ENCODE results near the gene VPS13C. TPM values are rescaled to one million over a fixed set of nuclear protein-coding genes. Genes with fewer than 3 reads are reported as not detected.

The VPS13C gene
- total RNA-seq, 1 experiment from 2014 or later, result 20.9 TPM

DNA sequence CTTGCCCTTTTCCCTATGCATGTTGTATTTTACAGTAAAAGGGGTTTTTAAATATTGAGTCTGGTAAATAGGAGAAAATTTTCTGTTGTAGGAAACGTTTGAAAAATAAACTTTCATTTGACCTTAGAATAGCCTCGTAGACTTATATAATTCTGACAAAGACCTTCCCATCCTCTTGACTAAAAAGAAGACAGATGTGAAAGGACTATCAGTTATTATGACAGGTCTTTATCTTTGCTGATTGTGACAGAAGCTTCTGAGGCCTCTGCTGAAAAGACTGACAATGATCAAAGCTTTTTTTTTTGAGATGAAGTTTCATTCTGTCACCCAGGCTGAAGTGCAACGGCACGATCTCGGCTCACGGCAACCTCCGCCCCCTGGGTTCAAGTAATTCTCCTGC, 30.7 kb upstream of the VPS13C start:
- no peak overlapping the region for H3K4me3 Mint-ChIP-seq
- H3K27ac Mint-ChIP-seq, result no peak overlapping the region
- H3K9me3 Mint-ChIP-seq, result no peaks in the 10 kb centered on the region
- ATAC-seq (no peak), DNase-seq (ENCODE audit: low spot score) (no peak)
- no peaks in the 10 kb centered on the region for H3K36me3 Mint-ChIP-seq
- no peak for TF ChIP-seq JUN (CRISPR knock-in tag; IDR thresholded peaks at IDR 0.05)
- no peak for TF ChIP-seq NFYB (CRISPR knock-in tag; conservative IDR thresholded peaks at IDR 0.05; ENCODE audit: low read depth)
- no peak for TF ChIP-seq ZNF425 (CRISPR knock-in tag; conservative IDR thresholded peaks at IDR 0.05)
- TF ChIP-seq FOXP1 (CRISPR knock-in tag; IDR thresholded peaks at IDR 0.05; ENCODE audit: borderline replicate concordance), result no peak
- TF ChIP-seq ZNF671 (CRISPR knock-in tag; IDR thresholded peaks at IDR 0.05), result no peak
- TF ChIP-seq NR1H2 (CRISPR knock-in tag; IDR thresholded peaks at IDR 0.05), result no peak
- ChIA-PET POLR2A (no interaction called here), CTCF (no interaction called here)
- no peaks in the 10 kb centered on the region for H3K27me3 Mint-ChIP-seq (ENCODE audit: low read depth)
- no peaks in the 10 kb centered on the region for H3K4me1 Mint-ChIP-seq

- Mint-ChIP-seq H3K36me3 (peaks cover 11% of the 10 kb centered on the region), H3K27ac (no peak overlapping the region), H3K4me3 (no peak overlapping the region), H3K4me1 (no peaks in the 10 kb centered on the region), H3K27me3 (ENCODE audit: low read depth) (no peaks in the 10 kb centered on the region), H3K9me3 (peaks cover 13% of the 10 kb centered on the region)
- no peak for ATAC-seq
- ChIA-PET POLR2A (no interaction called here), CTCF (no interaction called here)
- TF ChIP-seq NR1H2 (CRISPR knock-in tag; IDR thresholded peaks at IDR 0.05) (no peak), EMX1 (CRISPR knock-in tag; IDR thresholded peaks at IDR 0.05) (no peak), NFE2L1 (CRISPR knock-in tag; IDR thresholded peaks at IDR 0.05) (no peak), ZNF423 (CRISPR knock-in tag; IDR thresholded peaks at IDR 0.05) (no peak), MYBL2 (CRISPR knock-in tag; IDR thresholded peaks at IDR 0.05) (no peak), TCF7 (CRISPR knock-in tag; IDR thresholded peaks at IDR 0.05; ENCODE audit: low read depth) (no peak)
- no peak for DNase-seq (ENCODE audit: low spot score)
Measured at GRCh38 chr15:62089616-62090015, 29.4 kb upstream of the VPS13C start.

DNA sequence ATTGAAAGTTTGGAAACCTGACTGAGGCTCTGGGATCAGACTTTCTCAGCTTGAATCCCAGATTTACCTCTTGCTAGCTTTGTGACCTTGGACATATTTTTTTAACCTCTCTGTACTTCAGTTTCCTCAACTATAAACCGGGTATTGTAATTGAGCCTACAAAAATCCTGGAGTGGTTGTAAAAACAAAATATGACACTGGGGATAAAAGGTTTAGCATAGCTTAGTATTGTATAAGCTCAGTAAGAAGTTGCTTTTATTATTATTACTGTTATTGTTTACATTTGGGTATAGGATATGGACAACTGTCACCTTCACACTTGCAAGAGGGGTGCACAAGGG, 28.1 kb upstream of the VPS13C start:
- no peak for ATAC-seq
- Mint-ChIP-seq H3K36me3 (peaks cover 22% of the 10 kb centered on the region), H3K27me3 (ENCODE audit: low read depth) (0 out of 2 replicates have a peak, but pooled peaks cover 5% of the 10 kb centered on the region), H3K9me3 (peaks cover 26% of the 10 kb centered on the region), H3K4me1 (no peaks in the 10 kb centered on the region), H3K4me3 (no peak overlapping the region), H3K27ac (no peak overlapping the region)
- TF ChIP-seq CBFB (CRISPR knock-in tag; IDR thresholded peaks at IDR 0.05; ENCODE audit: low read depth), result no peak
- TF ChIP-seq, protein P1, sequence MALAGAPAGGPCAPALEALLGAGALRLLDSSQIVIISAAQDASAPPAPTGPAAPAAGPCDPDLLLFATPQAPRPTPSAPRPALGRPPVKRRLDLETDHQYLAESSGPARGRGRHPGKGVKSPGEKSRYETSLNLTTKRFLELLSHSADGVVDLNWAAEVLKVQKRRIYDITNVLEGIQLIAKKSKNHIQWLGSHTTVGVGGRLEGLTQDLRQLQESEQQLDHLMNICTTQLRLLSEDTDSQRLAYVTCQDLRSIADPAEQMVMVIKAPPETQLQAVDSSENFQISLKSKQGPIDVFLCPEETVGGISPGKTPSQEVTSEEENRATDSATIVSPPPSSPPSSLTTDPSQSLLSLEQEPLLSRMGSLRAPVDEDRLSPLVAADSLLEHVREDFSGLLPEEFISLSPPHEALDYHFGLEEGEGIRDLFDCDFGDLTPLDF (CRISPR knock-in tag; IDR thresholded peaks at IDR 0.05), result no peak
- TF ChIP-seq, protein P2, sequence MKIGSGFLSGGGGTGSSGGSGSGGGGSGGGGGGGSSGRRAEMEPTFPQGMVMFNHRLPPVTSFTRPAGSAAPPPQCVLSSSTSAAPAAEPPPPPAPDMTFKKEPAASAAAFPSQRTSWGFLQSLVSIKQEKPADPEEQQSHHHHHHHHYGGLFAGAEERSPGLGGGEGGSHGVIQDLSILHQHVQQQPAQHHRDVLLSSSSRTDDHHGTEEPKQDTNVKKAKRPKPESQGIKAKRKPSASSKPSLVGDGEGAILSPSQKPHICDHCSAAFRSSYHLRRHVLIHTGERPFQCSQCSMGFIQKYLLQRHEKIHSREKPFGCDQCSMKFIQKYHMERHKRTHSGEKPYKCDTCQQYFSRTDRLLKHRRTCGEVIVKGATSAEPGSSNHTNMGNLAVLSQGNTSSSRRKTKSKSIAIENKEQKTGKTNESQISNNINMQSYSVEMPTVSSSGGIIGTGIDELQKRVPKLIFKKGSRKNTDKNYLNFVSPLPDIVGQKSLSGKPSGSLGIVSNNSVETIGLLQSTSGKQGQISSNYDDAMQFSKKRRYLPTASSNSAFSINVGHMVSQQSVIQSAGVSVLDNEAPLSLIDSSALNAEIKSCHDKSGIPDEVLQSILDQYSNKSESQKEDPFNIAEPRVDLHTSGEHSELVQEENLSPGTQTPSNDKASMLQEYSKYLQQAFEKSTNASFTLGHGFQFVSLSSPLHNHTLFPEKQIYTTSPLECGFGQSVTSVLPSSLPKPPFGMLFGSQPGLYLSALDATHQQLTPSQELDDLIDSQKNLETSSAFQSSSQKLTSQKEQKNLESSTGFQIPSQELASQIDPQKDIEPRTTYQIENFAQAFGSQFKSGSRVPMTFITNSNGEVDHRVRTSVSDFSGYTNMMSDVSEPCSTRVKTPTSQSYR (CRISPR knock-in tag; IDR thresholded peaks at IDR 0.05), result no peak
- no peak for TF ChIP-seq GTF2I (CRISPR knock-in tag; conservative IDR thresholded peaks at IDR 0.05)
- TF ChIP-seq ZNF416 (CRISPR knock-in tag; IDR thresholded peaks at IDR 0.05), result no peak
- no peak for TF ChIP-seq PRRX2 (CRISPR knock-in tag; IDR thresholded peaks at IDR 0.05)
- ChIA-PET CTCF (interaction anchor here (0.6 to 1.4 kb wide), 2 partner anchors 17 to 248 kb away, joined by 3 to 6 read pairs; no protein-coding TSS in a partner anchor), POLR2A (interaction anchor here (0.9 kb wide), 1 partner anchor 21 kb away, joined by 3 read pairs; the partner anchor contains the start of gene C2CD4A)
- DNase-seq (ENCODE audit: low spot score), result no peak

All from WTC11 (cell line).